ENCODE data around the gene PDLIM1. TPM values are rescaled to one million over a fixed set of nuclear protein-coding genes. Genes with fewer than 3 reads are reported as not detected.

The PDLIM1 gene
- total and polyA plus RNA-seq, 2 donors from 2014 or later, result 72.9 to 148 TPM

DNA sequence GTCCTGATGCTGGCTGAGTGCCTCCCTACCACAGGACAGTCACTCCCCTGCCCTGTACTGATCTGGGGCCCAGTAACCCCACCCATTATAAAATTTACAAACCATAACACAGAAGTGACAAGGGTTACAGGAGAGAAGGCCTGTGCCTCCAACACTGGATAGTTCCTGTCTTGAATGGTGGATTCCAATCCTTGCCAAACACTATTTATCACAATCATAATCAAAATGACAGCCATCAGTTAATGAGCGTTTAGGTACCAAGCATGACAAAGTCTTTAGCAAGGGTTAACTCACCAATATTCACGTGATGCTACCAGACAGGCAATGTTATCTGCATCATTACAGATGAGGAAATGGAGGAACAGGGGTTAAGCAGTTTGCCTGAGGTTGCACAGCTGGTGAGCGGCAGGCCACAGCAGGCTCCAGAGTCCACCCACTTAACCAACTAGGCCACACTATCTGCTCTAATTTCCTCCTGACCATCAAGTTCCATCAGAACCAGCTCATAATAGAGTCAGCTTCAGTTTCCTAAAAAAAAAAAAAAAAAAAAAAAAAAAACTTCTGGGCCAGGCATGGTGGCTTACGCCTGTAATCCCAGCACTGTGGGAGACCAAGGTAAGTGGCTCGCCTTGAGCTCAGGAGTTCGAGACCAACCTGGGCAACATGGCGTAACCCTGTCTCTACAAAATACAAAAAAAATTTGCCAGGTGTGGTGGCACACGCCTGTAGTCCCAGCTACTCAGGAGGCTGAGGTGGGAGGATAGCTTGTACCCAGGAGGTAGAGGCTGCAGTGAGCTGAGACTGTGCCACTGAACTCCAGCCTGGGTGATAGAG lies 14.2 kb downstream of the PDLIM1 start:
- FAIRE-seq (no peak), DNase-seq (no peak)
- H3K9ac ChIP-seq (ENCODE audit: low read length in 3 of 3), result no peak overlapping the region
- peaks cover 0 to 14% (median 8%) of the 10 kb centered on the region in 3 donors for H3K4me1 ChIP-seq (ENCODE audit: control insufficient read depth in 2 of 3, insufficient read depth in 2 of 3, low read depth in 1 of 3, low read length in 3 of 3)
- H3K27me3 ChIP-seq (ENCODE audit: control insufficient read depth, insufficient read depth, low read length), result no peaks in the 10 kb centered on the region
- H3K9me3 ChIP-seq (ENCODE audit: control insufficient read depth in 2 of 3, insufficient read depth in 1 of 3, low read length in 3 of 3), result no peaks in the 10 kb centered on the region
- TF ChIP-seq, protein P1, sequence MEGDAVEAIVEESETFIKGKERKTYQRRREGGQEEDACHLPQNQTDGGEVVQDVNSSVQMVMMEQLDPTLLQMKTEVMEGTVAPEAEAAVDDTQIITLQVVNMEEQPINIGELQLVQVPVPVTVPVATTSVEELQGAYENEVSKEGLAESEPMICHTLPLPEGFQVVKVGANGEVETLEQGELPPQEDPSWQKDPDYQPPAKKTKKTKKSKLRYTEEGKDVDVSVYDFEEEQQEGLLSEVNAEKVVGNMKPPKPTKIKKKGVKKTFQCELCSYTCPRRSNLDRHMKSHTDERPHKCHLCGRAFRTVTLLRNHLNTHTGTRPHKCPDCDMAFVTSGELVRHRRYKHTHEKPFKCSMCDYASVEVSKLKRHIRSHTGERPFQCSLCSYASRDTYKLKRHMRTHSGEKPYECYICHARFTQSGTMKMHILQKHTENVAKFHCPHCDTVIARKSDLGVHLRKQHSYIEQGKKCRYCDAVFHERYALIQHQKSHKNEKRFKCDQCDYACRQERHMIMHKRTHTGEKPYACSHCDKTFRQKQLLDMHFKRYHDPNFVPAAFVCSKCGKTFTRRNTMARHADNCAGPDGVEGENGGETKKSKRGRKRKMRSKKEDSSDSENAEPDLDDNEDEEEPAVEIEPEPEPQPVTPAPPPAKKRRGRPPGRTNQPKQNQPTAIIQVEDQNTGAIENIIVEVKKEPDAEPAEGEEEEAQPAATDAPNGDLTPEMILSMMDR (IDR thresholded peaks at IDR 0.05; ENCODE audit: borderline replicate concordance, extremely low read depth, insufficient read depth), result no peak
- H3K4me3 ChIP-seq (ENCODE audit: low read length in 3 of 3), result no peak overlapping the region
- H3K27ac ChIP-seq (ENCODE audit: low read depth in 2 of 2, low read length in 2 of 2), result peak overlapping the region; percentile 24 to 41
- intact Hi-C loops (cut with DNase I), result no loop called here
- H3K36me3 ChIP-seq (ENCODE audit: control insufficient read depth in 2 of 3, insufficient read depth in 3 of 3, low read length in 3 of 3), result no peaks in the 10 kb centered on the region

DNA sequence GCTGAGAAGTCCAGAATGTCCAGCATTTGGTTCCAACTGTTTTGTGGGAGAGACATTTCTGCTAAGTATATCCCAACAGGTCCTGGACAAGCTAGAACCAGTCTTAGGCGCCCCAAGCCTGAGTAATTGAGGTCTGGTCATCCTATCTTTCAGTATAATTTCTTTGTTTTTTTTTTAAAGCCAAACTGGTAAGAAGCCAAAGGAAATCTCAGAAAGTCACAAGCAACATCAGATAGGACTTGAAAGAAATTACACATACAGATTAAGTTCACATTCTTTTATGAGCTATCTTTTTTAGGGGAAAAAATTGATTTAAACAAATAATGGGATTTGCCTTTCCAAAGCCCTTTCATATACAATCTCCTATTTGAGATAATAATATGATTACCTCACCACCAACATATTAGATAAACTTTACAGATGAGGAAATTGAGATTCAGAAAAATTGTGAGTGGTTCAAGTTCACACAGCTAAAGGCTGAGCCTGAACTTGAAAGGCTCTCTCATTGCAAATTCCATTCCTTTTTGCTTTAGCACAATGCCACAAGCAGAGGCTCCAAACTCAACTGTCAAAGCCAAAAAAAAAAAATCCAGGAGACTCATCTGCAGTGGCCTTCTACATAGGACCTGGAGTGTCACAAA lies 15.0 kb downstream of the PDLIM1 start:
- Histone ChIP-seq H3K4me3 (ENCODE audit: low read length in 3 of 3) (no peak overlapping the region), H3K9me3 (ENCODE audit: control insufficient read depth in 2 of 3, insufficient read depth in 1 of 3, low read length in 3 of 3) (no peaks in the 10 kb centered on the region), H3K9ac (ENCODE audit: low read length in 3 of 3) (no peak overlapping the region), H3K36me3 (ENCODE audit: control insufficient read depth in 2 of 3, insufficient read depth in 3 of 3, low read length in 3 of 3) (no peaks in the 10 kb centered on the region), H3K27ac (ENCODE audit: low read depth in 2 of 2, low read length in 2 of 2) (peak overlapping the region; percentile 41 to 48), H3K27me3 (ENCODE audit: control insufficient read depth, insufficient read depth, low read length) (no peaks in the 10 kb centered on the region), H3K4me1 (ENCODE audit: control insufficient read depth in 2 of 3, insufficient read depth in 2 of 3, low read depth in 1 of 3, low read length in 3 of 3) (peaks cover 0 to 14% (median 8%) of the 10 kb centered on the region in 3 donors)
- peak in 1 of 5 donors; percentile 50 for DNase-seq
- TF ChIP-seq, protein P1 (IDR thresholded peaks at IDR 0.05; ENCODE audit: borderline replicate concordance, extremely low read depth, insufficient read depth), result no peak
- FAIRE-seq, result no peak
- intact Hi-C loops (cut with DNase I), result no loop called here

DNA sequence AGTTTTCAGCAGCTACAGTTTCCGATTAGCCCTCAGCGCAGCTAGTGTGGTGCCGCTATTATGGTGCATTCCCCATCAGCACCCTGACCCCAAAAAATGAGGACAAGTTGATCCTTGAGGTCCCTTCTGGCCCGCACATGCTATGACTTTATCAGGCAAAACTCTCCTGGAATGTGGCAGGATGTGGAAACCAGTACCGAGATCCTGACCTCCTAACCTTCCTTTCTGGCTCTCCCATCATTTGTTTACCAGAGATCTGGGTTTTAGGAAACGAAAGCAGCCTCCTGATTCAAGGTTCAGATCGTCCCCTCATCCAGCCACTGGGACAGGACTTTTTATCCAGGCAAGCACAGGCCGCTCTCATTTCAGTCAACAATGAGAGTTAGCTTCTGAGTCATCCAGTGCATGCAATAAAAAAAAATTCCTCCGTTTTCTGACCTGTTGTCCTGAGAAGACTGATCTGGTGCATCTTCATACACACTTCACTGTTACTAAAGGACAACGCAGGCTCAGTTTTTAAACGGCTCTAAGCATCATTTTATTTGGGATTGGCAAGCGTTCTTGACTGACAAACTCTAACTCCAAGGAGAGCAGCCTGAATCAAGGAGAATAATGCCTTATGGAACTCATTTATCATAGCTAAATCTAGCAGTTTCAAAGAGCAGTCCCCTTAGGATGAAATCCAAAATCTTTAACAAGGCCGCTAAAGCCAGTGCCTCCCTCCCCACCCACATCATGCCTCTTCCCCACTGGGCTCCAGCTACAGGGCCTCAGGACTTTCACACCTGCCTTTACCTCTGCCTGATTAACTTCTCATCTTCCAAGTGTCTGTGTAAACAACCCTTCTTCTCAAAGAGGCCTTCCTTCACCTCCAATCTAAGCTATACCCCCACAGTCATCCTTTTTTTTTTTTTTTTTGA lies 17.1 kb downstream of the PDLIM1 start:
- DNase-seq (no peak), FAIRE-seq (no peak)
- Histone ChIP-seq H3K36me3 (ENCODE audit: control insufficient read depth in 2 of 3, insufficient read depth in 3 of 3, low read length in 3 of 3) (no peaks in the 10 kb centered on the region), H3K27me3 (ENCODE audit: control insufficient read depth, insufficient read depth, low read length) (no peaks in the 10 kb centered on the region), H3K9me3 (ENCODE audit: control insufficient read depth in 2 of 3, insufficient read depth in 1 of 3, low read length in 3 of 3) (no peaks in the 10 kb centered on the region), H3K9ac (ENCODE audit: low read length in 3 of 3) (no peak overlapping the region), H3K27ac (ENCODE audit: low read depth in 2 of 2, low read length in 2 of 2) (peak overlapping the region; percentile 83 to 89), H3K4me1 (ENCODE audit: control insufficient read depth in 2 of 3, insufficient read depth in 2 of 3, low read depth in 1 of 3, low read length in 3 of 3) (peaks cover 0 to 16% (median 8%) of the 10 kb centered on the region in 3 donors), H3K4me3 (ENCODE audit: low read length in 3 of 3) (peak overlapping the region in 1 of 3 donors; percentile 12)
- intact Hi-C loops (cut with DNase I), result no loop called here
- TF ChIP-seq, protein P1 (IDR thresholded peaks at IDR 0.05; ENCODE audit: borderline replicate concordance, extremely low read depth, insufficient read depth), result no peak

Data from kidney (tissue), 14 donors.